NCI-H2227 (cell line): ENCODE data around the gene PNKD.
"Not testable (repeated sequence)": the region's sequence is repeated elsewhere in the genome, so short reads cannot be mapped to it uniquely, and the experiment has no call there.

ENCODE experiments used
- DNase-seq: peaks from one replicate; lab custom pipeline; 2025; ENCODE audit not compliant: unreplicated experiment; lab: John Stamatoyannopoulos, UW

The PNKD gene

GRCh38 chr2:218314764-218315163 lies 44.4 kb downstream of the PNKD start:
- DNase-seq: not testable (repeated sequence)

GRCh38 chr2:218315397-218315796 lies 45.1 kb downstream of the PNKD start:
- no peak for DNase-seq

GRCh38 chr2:218317303-218317630 lies 46.9 kb downstream of the PNKD start:
- DNase-seq: no peak

- no peak for DNase-seq
Observed at GRCh38 chr2:218317835-218318234, 47.5 kb downstream of the PNKD start.

GRCh38 chr2:218318241-218318640 lies 47.9 kb downstream of the PNKD start:
- DNase-seq: no peak

- no peak for DNase-seq
Observed at GRCh38 chr2:218319813-218320365, 49.6 kb downstream of the PNKD start.

- no peak for DNase-seq
Observed at GRCh38 chr2:218320704-218321336, 50.5 kb downstream of the PNKD start.

- peak; percentile 96 for DNase-seq
Observed at GRCh38 chr2:218322768-218323525, 52.6 kb downstream of the PNKD start.

GRCh38 chr2:218323526-218324472 lies 53.5 kb downstream of the PNKD start:
- DNase-seq: no peak

GRCh38 chr2:218325566-218326160 lies 55.3 kb downstream of the PNKD start:
- no peak for DNase-seq

GRCh38 chr2:218326315-218326714 lies 56.0 kb downstream of the PNKD start:
- DNase-seq: no peak

- DNase-seq: no peak
Observed at GRCh38 chr2:218327451-218328210, 57.3 kb downstream of the PNKD start.

GRCh38 chr2:218328294-218328693 lies 58.0 kb downstream of the PNKD start:
- no peak for DNase-seq

- no peak for DNase-seq
Observed at GRCh38 chr2:218329027-218329825, 58.9 kb downstream of the PNKD start.

- DNase-seq: no peak
Observed at GRCh38 chr2:218329826-218330593, 59.7 kb downstream of the PNKD start.

- no peak for DNase-seq
Observed at GRCh38 chr2:218331745-218332144, 61.4 kb downstream of the PNKD start.

- no peak for DNase-seq
Observed at GRCh38 chr2:218332288-218332687, 62.0 kb downstream of the PNKD start.

GRCh38 chr2:218332920-218333645 lies 62.8 kb downstream of the PNKD start:
- DNase-seq: no peak
